ENCODE data around the gene IMP4. TPM values are rescaled to one million over a fixed set of nuclear protein-coding genes. Genes with fewer than 3 reads are reported as not detected.

The IMP4 gene
- total RNA-seq, 1 donor from 2014 or later, result 47.5 TPM

Other genes starting within 250 kb of the IMP4 start
- not detected for gene POTEF, start 213.7 kb upstream of the IMP4 start, total RNA-seq
- 0.40 TPM for gene CCDC74B, start 197.8 kb upstream of the IMP4 start, total RNA-seq
- gene SMPD4, start 161.3 kb upstream of the IMP4 start, total RNA-seq, result 29.6 TPM
- 270 TPM for gene MZT2B, start 160.6 kb upstream of the IMP4 start, total RNA-seq
- not detected for gene TUBA3E, start 144.5 kb upstream of the IMP4 start, total RNA-seq
- 19.8 TPM for gene PTPN18, start 13.2 kb downstream of the IMP4 start, total RNA-seq
- gene POTEI, start 166.4 kb downstream of the IMP4 start, total RNA-seq, result not detected
- gene CFC1B, start 178.3 kb downstream of the IMP4 start, total RNA-seq, result not detected

All from esophagus mucosa (tissue), 1 donor.